NT2/D1 (cell line): ENCODE measurements around the gene ERBB4.

Experiments
- SUZ12 ChIP-seq: IDR thresholded peaks from 2 replicates; pipeline ENCODE4 v1.6.1; 2011; ENCODE audit not compliant: insufficient read length, insufficient read depth; ENCODE audit errors: extremely low read depth
- ZNF274 ChIP-seq: IDR thresholded peaks from 2 replicates; pipeline ENCODE4 v1.6.1; 2011; ENCODE audit warnings: mild to moderate bottlenecking, low read depth, low read length

- TF ChIP-seq ZNF274 (no peak), SUZ12 (no peak)
Measured at GRCh38 chr2:211495339-211495738, 1043.3 kb downstream of the ERBB4 start.
